HG03378 (cell line): Measurements from ENCODE around the gene CD248.
"Not testable (repeated sequence)": the region's sequence is repeated elsewhere in the genome, so short reads cannot be mapped to it uniquely, and the experiment has no call there.

Source experiments
- ATAC-seq: cut with Tn5 transposase; IDR thresholded peaks from one replicate; pipeline ENCODE4 v1.9.1; 2021; ENCODE audit warnings: mild to moderate bottlenecking, moderate library complexity; ENCODE audit not compliant: unreplicated experiment

CD248 gene

DNA sequence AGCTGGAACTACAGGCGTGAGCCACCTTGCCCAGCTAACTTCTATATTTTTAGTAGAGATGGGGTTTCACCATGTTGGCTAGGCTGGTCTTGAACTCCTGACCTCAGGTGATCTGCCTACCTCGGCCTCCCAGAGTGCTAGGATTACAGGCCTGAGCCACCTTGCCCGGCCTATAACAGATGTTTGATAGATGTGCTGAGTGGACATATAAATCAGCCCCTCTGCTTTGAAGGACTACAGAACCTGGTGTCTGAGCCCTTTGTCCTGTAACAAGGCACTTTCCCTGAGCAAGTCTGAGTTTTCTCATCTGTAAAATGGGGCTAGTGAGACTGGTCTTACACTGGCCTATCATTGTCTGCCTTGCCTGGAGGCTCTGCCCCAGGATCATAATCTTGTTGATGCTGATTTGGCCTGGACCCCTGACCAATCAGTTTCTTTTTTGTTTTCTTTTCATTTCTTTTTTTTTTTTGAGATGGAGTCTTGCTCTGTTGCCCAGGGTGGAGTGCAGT is 12.4 kb upstream of the CD248 start:
- no peak for ATAC-seq

DNA sequence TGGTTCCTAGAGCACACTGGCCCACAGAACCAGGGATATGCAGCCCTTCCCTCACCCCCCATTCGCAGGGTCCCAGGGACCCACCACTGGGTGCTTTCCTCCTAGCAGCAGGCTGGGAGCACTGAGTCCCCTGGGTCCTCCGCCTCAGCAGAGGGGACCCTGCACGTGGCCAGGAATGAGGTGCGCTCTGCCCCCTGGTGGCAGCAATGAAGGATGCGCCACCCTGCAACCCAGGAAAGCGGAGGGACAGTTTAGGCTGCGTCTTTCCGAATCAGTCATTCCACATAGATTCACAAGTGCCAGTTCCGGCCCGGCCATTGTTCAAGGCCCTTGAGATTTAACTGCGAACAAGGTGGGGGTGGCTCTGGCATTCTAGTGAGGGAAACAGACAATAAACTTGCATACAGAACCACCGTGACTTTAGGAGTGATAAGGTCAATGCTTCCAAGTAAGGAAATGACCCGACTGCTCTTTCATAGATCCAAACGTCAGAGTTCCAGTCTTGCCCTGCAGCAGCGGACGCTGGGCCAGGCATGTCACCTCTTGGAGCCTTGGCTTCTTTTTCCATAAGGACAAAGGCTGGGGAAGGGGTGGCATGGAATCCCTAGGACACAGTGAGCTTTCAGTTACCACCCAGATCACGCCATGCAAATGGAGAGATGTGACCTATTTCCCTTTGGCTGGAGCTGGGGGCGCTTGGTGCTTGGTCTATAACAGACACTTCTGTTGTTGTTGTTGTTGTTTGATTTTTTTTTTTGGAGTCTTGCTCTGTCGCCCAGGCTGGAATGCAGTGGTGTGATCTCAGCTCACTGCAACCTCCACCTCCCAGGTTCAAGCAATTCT is 11.7 kb upstream of the CD248 start:
- ATAC-seq: no peak

DNA sequence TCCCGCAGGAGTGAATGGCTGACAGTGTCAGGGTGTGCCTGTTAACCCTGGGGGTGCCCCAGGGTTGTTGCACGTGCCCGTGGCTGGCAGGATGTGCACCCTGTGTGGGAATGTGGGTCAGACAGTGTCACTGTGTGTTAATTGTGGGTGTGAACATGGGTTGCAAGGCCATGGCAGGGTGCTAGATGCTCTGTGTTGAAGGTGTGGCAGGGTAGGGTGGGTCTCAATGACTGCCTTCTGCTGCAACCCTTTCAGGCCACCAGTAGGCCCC is 11.1 kb upstream of the CD248 start:
- no peak for ATAC-seq

DNA sequence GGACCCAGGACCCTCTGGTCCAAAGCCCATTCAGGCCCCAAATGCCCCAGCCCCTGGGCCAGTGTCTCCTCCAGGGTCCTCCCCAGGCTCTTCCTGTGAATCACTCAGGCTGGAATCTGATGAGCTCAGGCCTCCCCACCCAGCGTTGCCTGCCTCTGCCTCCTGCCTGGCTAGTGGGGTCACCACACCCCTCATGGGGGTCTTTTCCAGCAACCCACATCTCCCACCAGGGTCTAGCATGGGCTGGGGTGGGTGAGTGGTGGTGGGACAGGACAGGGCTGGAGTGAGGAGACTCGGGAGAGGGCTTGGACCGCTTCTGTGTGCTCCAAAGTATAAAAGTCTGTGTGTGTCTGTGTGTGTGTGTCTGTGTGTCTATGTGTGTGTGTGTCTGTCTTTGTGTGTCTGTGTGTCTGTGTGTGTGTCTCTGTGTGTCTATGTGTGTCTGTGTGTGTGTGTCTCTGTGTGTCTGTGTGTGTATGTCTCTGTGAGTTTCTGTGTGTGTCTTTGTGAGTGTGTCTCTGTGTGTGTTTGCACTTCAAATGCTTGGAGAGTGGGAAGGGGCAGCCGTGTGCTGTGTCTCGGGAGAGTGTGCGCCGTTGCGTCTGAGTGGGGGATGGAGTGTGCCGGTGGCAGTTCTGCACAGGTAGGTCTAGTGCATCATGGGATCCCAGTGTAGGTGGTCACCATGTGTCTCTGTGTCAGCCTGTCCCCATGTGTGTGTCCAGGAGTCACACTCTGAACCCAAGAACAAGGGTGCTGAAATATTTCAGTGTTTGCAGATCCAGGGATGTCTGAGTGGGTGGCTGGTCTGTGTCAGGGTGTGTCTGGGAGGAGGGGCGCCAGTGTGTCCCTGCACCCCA is 10.6 kb upstream of the CD248 start:
- no peak for ATAC-seq

DNA sequence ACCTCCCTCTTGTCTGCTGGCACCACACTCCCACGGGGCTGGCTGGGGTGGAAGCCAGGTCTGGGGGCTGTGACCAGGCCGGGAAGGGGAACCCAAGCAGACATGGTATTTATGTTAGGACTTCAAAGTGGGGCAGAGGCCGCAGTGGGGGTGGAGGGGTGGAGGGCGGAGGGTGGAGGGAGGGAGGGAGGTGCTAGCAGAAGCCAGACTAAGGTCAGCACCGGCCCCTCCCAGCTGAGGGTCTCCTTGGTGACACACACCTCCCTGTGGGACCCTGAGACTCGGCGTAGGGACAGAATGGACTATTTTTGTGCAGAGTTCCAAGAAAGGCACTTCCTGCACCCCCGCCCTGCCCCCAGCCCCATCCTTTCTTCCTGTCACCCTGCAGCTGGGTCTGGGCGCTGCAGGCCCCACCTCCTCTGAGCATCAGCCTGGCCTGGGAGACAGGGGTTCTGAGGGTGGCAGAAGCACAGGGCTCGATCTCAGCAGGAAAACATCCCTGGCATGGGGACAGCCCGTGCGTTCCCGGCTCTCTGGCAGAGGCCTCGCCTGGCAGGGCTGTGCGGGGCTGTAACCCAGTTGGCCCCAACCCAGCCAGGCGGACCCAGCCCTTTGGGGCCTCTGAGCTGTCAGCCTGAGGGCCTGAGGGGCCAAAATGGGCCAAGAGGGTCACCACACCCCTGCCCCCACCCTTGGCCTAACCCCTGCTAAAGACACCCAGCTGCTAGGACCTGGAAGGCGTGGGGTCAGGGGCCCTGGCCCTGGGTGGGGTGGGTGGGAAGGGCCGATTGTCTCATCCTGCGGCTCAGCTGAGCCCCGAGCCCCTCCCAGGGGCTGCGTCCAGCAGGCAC is 9.6 kb upstream of the CD248 start:
- no peak for ATAC-seq

DNA sequence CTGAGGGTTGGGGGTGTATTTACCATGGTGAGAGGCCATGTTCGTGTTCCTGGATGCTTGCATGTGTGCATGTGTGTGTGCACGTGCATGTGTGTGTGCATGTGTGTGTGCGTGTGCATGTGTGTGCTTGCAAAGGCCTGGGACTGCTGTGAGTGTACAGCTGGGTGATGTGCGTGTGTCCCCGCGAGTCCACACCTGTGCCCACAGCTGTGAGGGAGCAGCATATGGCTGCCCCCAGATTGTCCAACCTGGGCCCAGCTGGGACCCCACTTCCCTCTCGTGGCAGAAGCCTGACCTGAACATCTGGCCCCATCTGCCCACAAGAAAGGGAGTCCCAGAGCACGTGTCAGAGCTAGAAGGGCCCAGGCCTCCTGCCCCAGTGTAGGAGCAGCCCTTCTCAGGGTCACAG is 8.4 kb upstream of the CD248 start:
- no peak for ATAC-seq

DNA sequence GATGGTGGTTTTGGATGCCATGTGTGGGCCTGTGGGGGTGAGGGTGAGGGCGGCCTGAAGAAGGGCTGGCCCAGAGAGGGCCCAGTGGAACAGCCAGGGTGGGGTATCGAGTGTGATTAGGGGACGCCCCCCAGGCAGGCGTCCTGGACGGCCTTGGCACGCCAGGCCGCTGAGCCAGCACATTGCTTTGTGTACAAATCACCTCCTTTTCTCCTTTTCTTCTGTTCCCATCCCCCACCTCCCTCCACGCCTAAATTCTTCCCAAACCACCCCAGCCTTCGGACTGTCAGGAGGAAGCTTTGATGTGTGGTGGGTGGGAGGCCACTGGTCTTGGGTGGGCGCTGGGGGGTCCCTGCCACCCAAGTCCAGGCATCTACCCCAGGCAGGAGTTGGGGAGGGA is 7.8 kb upstream of the CD248 start:
- no peak for ATAC-seq

DNA sequence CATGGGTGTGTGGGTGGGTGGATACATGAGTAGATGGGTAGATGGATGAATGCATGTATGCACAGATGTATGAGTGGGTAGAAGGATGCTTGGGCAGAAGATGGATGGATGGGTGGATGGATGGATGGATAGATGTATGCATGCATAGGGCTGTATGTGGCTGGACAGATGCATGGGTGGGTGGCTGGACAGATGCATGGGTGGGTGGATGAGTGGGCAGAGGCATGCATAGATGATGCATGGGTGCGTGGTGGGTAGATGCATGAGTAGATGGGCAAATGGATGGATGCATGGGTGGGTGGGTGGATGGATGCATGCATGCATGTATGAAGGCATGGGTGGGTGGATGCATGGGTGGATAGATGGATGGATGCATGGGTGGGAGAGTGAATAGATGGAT is 6.8 kb upstream of the CD248 start:
- no peak for ATAC-seq

DNA sequence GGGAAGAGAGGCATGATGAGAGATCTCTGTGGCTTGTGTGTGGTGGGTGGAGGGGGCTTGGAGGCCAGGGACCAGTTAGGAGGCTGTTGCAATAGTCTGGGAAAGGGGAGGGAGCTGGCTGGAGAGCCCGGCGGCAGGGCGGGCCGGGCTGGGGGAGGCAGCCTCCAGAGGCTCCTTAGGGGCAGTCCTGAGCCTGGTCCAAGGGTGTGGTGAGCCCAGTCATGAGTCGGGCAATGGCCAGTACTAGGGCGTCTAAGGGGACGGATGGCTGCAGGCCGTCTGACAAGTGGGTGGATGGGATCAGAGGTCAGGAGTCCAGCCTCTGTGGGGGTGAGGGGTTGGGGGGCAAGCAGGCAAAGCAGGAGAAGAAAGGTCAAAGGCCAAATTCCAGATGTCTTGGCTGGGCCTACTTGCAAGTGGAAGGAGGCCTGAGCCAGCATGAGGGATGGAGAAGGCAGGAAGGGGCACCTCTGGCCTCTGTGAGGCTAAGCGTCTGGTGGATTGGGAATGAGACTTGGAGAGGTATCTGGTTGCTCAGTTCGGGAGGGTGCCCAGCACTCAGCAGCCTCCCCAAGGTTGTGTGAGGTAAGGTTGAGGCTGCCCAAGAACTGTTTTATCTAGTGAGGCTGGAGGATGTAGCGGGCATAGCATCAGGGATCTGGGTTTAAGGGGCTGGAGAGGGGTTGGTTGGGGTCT is 6.0 kb upstream of the CD248 start:
- ATAC-seq: no peak

DNA sequence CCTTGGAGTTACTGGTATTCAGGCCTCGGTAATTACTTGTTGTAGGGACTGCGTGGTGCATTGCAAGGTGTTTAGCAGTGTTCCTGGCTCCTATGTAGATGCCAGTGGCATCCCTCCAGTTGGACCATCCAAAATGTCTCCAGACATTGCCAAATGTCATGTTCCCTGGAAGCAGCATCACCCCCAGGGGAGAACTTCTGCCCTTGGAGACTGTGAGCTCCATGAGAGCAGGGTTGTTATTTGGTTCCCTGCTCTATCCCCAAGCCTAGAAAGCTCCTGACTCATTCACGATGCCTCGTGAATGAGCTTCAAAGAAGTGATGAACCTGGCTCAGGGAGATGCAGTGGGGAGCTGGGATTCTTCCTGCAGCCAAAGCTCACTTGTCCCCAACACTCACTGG is 4.8 kb upstream of the CD248 start:
- ATAC-seq: no peak

DNA sequence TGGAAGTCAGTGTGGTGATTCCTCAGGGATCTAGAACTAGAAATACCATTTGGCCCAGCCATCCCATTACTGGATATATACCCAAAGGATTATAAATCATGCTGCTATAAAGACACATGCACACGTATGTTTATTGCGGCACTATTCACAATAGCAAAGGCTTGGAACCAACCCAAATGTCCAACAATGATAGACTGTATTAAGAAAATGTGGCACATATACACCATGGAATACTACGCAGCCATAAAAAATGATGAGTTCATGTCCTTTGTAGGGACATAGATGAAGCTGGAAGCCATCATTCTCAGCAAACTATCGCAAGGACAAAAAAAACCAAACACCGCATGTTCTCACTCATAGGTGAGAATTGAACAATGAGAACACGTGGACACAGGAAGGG is 3.9 kb upstream of the CD248 start:
- ATAC-seq: not testable (repeated sequence)

DNA sequence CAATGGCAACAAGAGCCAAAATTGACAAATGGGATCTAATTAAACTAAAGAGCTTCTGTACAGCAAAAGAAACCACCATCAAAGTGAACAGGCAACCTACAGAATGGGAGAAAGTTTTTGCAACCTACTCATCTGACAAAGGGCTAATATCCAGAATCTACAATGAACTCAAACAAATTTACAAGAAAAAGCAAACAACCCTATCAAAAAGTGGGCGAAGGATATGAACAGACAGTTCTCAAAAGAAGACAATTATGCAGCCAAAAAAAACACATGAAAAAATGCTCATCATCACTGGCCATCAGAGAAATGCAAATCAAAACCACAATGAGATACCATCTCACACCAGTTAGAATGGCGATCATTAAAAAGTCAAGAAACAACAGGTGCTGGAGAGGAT is 3.4 kb upstream of the CD248 start:
- not testable (repeated sequence) for ATAC-seq

DNA sequence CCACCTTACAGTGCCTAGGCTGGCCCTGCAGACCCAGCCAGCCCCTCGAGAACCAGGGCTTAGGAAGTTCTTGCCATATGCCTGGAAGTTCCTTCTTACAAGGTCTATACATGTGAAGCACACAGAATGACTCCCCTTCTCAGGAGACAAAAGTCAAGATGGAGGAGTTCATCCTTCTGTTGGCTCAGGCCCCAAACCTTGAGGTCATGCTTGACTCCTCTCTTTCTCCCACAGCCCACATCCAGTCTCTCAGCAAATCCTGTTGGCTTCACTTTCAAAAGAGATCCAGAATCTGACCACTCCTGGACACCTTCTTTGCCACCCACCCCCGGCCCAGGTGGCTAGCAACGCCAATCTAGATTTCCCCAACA is 1.7 kb upstream of the CD248 start:
- no peak for ATAC-seq

DNA sequence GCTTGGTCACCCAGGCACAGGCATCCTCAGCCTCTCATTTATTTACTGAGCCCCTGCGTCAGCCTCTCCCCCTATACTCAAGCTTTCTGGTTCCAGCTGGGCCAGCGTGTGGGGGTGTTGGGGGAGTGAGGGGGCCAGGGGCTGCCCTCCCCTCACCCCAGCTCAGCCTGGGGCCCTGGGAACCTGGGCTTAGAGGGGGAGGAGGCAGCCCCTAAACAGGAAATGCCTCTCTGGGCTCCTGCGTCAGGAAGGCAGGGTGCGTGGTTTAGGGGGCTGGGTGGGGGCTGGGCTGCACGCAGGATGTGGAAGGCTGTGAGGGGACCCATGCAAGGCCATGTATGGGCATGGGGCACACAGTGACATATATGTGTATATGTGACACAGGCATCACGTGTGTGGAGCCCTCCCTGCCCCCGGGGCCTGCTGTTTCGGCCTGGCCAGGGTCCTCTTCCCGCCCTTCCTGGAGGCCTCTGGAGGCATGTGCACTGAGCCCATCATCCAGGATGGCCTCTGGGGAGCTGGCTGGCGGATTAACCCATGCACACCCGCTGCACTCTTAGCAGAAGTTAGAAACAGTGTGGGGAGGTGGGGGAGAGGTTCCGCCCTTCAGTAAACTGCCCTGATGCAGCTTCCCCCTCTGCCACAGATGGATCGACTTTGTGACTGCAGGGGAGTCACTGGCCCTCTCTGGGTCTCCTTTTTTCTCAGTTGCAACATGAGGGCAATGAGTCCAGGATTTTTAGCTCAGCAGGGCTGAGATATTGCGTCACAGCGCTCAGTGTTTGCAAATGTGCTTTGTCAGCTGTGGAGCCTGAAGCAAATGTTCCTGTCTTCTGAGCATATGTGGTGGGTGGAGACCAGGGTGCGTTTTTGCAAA is 1.1 kb upstream of the CD248 start:
- ATAC-seq: no peak

DNA sequence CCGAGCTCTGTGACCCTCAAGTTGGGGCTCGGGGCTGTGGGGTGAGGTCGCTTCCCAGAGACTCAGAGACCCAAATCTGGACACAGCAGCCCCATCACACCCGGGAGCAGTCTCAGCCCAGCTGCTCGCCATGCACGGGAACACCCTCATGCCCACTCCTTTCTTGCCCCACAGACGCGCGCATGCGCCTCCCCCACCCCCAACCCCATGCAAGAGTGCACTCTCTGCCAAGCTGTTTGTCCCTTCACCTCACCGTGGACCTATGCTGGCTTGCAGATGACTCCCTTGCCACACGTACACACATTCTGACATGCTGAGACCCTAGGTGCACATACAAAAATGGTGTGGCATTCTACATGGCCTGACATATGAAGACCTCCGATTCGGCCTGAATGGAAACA is 478 bp upstream of the CD248 start:
- ATAC-seq: no peak

DNA sequence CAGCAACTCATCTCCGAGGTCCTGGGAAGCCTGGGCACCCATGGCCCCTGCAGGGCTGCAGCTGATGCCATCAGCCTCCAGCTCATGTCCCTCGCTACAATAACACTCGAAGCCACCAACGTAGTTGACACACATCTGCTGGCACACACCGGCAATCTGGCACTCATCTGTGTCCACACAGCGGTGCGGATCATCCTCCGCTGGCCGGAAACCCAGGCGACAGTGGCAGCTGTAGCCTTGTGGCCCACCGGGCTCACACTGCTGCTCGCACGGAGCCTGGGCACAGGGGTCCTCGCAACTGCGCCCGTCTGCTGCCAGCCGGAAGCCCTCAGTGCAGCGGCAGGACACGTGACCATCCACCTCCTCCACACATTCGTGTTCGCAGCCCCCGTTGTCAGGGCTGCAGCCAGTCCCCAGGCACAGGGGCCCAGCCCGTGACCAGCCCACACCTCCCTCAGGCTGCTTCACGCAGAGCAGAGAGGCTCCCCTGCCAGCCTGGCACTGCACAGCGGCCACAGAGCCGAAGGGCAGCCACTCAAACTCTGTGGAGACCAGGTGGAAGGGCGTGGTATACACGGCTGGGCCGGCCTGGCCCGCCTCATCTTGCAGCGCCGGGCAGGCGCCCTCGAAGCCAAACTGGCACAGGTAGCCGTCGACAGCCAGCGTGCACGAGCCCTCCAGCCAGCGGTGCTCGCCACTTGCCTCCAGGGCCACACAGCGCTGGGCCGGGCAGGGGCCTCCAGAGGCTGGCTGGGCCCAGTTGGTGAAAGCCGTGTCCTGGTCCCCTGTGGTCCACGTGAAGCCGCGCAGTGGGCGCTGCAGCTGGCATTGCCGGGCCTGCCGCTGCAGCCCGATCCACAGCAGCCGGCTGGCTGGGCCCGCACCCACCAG is 678 bp downstream of the CD248 start:
- ATAC-seq: no peak

DNA sequence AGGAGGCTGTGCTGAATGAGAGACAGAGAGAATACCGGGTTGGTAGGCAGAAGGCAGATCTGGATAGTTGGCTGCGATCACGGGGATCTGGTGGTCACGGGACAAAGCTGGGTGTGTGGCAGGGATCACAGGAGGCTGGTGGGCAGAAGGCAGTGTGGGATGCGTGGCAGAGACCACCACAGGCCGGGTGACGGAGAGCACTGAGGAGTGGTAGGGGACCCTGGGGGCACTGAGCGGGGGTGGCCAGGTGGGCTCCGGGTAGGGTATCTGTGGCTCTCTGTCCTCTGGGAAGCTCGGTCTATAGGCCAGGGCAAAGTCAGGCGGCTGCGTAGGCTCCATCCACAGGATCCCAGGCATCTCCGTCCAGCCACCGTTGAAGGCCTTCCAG is 1.4 kb downstream of the CD248 start:
- no peak for ATAC-seq

DNA sequence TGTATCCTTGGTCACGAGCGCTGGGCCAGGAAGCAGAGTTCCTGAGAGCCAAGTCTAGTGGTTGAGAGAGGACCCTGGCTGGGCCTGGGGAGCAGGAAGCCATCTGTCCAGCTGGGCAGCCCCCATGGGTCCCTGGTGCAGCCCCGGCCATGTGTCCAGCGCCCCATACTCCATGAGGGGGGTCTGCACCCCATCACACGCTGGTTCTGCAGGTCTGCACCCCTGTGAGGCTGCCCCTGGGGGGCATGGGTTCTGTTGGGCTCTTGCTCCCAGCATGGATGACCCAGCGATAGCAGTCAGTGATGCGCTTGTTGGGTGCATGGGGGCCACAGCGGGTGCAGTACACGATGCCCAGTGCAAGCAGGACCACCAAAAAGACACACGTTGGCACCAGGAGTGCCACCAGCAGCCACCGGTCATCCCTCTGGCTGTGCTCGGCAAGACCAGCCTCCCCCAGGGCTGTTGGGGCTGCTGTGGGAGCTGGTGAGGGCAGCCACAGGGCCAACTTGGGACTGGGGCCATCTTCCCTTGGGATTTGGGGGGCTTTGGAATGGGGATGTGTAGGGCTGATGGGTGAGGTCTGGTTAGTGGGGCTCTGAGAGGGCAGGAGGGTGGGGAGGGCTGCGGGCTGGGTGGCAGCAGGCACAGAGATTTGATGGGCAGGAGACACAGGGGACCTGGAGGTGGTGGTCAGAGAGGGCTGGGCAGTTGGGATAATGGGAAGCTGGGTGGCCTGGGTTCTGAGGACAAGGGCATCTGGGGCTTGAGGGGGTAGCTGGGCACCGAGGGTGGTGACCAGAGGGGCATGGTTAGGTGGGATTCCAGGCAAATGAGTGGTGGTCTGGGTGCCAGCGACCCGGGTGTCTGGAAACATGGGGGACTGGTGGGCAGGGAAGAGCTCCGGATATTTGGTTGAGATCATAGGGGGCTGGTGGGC is 2.0 kb downstream of the CD248 start:
- ATAC-seq: no peak
